Measurements from ENCODE around the gene PRICKLE4.

GRCh38 chr6:41763470-41763869, 17.1 kb upstream of the PRICKLE4 start:
- TF ChIP-seq CTCF (IDR thresholded peaks at IDR 0.05): no peak
- TF ChIP-seq POLR2AphosphoS5 (IDR thresholded peaks at IDR 0.05; ENCODE audit: low read depth, low read length): no peak
- TF ChIP-seq TCF7L2 (IDR thresholded peaks at IDR 0.05; ENCODE audit: low read depth, low read length): no peak
- TF ChIP-seq, protein P1, sequence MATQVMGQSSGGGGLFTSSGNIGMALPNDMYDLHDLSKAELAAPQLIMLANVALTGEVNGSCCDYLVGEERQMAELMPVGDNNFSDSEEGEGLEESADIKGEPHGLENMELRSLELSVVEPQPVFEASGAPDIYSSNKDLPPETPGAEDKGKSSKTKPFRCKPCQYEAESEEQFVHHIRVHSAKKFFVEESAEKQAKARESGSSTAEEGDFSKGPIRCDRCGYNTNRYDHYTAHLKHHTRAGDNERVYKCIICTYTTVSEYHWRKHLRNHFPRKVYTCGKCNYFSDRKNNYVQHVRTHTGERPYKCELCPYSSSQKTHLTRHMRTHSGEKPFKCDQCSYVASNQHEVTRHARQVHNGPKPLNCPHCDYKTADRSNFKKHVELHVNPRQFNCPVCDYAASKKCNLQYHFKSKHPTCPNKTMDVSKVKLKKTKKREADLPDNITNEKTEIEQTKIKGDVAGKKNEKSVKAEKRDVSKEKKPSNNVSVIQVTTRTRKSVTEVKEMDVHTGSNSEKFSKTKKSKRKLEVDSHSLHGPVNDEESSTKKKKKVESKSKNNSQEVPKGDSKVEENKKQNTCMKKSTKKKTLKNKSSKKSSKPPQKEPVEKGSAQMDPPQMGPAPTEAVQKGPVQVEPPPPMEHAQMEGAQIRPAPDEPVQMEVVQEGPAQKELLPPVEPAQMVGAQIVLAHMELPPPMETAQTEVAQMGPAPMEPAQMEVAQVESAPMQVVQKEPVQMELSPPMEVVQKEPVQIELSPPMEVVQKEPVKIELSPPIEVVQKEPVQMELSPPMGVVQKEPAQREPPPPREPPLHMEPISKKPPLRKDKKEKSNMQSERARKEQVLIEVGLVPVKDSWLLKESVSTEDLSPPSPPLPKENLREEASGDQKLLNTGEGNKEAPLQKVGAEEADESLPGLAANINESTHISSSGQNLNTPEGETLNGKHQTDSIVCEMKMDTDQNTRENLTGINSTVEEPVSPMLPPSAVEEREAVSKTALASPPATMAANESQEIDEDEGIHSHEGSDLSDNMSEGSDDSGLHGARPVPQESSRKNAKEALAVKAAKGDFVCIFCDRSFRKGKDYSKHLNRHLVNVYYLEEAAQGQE (IDR thresholded peaks at IDR 0.05; ENCODE audit: insufficient read depth in 1 of 2, low read depth in 2 of 2, low read length in 1 of 2): no peak

Measured in Panc1 (cell line).